22Rv1 (cell line): ENCODE results near the gene C5.

Experiments
- ZFX ChIP-seq: fragments of 450-650 bp; IDR thresholded peaks from 2 replicates; pipeline ENCODE4 v1.6.1; 2017; ENCODE audit warnings: antibody characterized with exemption, borderline replicate concordance
- TF ChIP-seq, protein P1 (sequence below): fragments of 450-650 bp; IDR thresholded peaks from 2 replicates; pipeline ENCODE4 v1.5.1; 2017; ENCODE audit warnings: mild to moderate bottlenecking

DNA sequence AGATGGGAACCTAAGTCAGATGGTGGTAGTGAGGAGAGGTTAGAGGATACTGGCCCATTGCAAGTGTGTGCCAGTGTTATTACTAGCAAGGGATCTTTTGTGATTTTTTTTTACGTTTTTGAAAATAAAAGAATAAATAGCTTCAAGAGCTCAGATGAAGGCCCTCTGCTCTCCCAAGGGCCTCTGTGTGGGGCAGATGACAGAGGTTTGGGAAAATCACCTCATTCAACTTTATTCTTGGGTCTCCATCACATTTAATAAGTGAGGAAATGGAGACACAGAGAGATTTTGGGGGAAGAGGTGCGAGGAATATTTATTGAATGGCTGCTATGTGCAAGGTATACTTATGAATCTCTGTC lies 113.3 kb downstream of the C5 start:
- TF ChIP-seq, protein P1, sequence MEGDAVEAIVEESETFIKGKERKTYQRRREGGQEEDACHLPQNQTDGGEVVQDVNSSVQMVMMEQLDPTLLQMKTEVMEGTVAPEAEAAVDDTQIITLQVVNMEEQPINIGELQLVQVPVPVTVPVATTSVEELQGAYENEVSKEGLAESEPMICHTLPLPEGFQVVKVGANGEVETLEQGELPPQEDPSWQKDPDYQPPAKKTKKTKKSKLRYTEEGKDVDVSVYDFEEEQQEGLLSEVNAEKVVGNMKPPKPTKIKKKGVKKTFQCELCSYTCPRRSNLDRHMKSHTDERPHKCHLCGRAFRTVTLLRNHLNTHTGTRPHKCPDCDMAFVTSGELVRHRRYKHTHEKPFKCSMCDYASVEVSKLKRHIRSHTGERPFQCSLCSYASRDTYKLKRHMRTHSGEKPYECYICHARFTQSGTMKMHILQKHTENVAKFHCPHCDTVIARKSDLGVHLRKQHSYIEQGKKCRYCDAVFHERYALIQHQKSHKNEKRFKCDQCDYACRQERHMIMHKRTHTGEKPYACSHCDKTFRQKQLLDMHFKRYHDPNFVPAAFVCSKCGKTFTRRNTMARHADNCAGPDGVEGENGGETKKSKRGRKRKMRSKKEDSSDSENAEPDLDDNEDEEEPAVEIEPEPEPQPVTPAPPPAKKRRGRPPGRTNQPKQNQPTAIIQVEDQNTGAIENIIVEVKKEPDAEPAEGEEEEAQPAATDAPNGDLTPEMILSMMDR, result peak; percentile 64
- TF ChIP-seq ZFX, result no peak
